GM12892 (cell line): ENCODE data around the gene HMGB1.

Experiments used
- POLR2AphosphoS5 ChIP-seq: IDR thresholded peaks from 2 replicates; pipeline ENCODE4 v1.6.1; 2011; ENCODE audit warnings: low read depth, low read length, control low read depth
- TAF1 ChIP-seq: IDR thresholded peaks from 2 replicates; pipeline ENCODE4 v1.6.1; 2011; ENCODE audit warnings: low read depth, mild to moderate bottlenecking, control low read depth, low read length, borderline replicate concordance

DNA sequence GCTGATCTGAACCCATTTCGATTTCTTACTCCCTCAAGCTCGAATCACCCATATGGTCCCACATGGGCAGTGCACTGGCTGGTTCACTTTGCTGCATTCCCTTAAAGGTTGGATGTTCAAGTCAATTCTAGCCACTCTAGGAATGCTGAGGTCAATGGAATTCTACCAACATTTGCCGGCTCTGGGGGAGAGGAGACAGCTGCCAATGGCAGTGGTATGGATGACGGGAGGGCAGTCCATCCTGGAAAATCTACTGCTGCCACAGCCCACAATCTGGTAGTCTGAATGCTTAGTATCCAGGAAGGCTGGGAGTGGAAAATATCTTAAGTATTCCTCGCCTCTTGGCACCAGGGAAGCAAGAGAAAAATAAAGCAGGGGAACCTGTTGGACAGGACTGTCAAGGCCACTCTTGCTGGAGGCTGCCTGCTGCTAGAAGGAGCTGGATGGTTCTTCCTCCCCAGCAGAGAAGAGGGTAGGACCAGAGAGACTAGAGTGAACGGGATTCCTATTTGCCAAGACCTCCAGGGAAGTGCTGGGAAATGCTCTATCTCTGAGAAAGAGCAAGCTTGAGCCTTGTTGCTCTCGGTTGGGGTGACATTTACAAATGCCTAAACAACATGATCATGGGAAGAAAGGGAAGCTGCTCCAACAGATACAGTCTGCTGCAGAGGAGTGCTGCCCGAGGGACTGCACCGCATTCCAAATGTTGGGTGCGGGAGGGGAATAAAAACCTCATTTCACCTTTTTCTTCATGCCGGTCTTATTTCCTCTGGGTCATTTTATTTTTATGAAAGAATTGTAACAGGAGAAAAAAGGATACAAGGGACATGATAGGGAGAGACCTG lies 20.7 kb upstream of the HMGB1 start:
- TF ChIP-seq TAF1 (no peak), POLR2AphosphoS5 (no peak)
